H1 (cell line): ENCODE measurements around the gene DCAF4.

Experiments
- CTCF ChIP-seq, 3 experiments: IDR thresholded peaks; 1 replicate in 2 of 3; 2 replicates in 1 of 3; pipeline versions ENCODE4 v1.5.1 to v1.6.1; 2011; ENCODE audit warnings: low read length in 3 of 3, mild to moderate bottlenecking in 3 of 3, inconsistent platforms in 2 of 3, low read depth in 1 of 3, moderate library complexity in 1 of 3; ENCODE audit not compliant: insufficient read depth in 1 of 3; ENCODE audit errors: control extremely low read depth in 1 of 3
- EZH2 ChIP-seq: fragments of 200-600 bp; sonication (generic); IDR thresholded peaks from 2 replicates; pipeline ENCODE4 v1.7.1; 2012; ENCODE audit warnings: low read depth, mild to moderate bottlenecking, moderate library complexity, low read length, inconsistent platforms; ENCODE audit not compliant: severe bottlenecking
- FOSL1 ChIP-seq: IDR thresholded peaks from 2 replicates; pipeline ENCODE4 v1.6.1; 2011; ENCODE audit warnings: mild to moderate bottlenecking, low read depth, low read length, moderate library complexity; ENCODE audit not compliant: insufficient read depth
- HDAC2 ChIP-seq, 2 experiments: fragments of 300-600 bp in 1 of 2; sonication (generic) in 1 of 2; IDR thresholded peaks; 2 replicates each; pipeline ENCODE4 v1.6.1; 2011 to 2012; ENCODE audit warnings: low read depth in 2 of 2, low read length in 2 of 2, mild to moderate bottlenecking in 2 of 2, moderate library complexity in 2 of 2, borderline replicate concordance in 1 of 2, inconsistent platforms in 1 of 2
- JUND ChIP-seq: IDR thresholded peaks from 2 replicates; pipeline ENCODE4 v1.6.1; 2011; ENCODE audit warnings: mild to moderate bottlenecking, improper control_type of control experiment, low read length
- KDM1A ChIP-seq: fragments of 200-600, 300-600 bp; sonication (generic); IDR thresholded peaks from 2 replicates; pipeline ENCODE4 v1.7.1; 2016; ENCODE audit warnings: mild to moderate bottlenecking, low read length, borderline replicate concordance
- MAFK ChIP-seq: IDR thresholded peaks from 2 replicates; pipeline ENCODE4 v1.6.1; 2012; ENCODE audit warnings: low read depth, mild to moderate bottlenecking, improper control_type of control experiment, low read length
- POLR2A ChIP-seq, 2 experiments: IDR thresholded peaks; 1 replicate in 1 of 2; 2 replicates in 1 of 2; pipeline ENCODE4 v1.6.1; 2011; ENCODE audit warnings: low read depth in 2 of 2, low read length in 2 of 2, mild to moderate bottlenecking in 2 of 2; ENCODE audit errors: control extremely low read depth in 1 of 2
- RFX5 ChIP-seq: IDR thresholded peaks from 2 replicates; pipeline ENCODE4 v1.6.1; 2011; ENCODE audit warnings: low read depth, low read length, improper control_type of control experiment, borderline replicate concordance
- SIRT6 ChIP-seq: IDR thresholded peaks from one replicate; pipeline ENCODE4 v1.7.1; 2012; ENCODE audit warnings: low read length, inconsistent platforms
- SRF ChIP-seq: IDR thresholded peaks from 2 replicates; pipeline ENCODE4 v1.6.1; 2011; ENCODE audit warnings: mild to moderate bottlenecking, low read depth, low read length, moderate library complexity
- YY1 ChIP-seq: IDR thresholded peaks from 2 replicates; pipeline ENCODE4 v1.6.1; 2011; ENCODE audit warnings: low read depth, mild to moderate bottlenecking, low read length
- TF ChIP-seq, protein P1 (sequence below): IDR thresholded peaks from 2 replicates; pipeline ENCODE4 v1.6.1; 2012; ENCODE audit warnings: inconsistent platforms
- TF ChIP-seq, protein P2 (sequence below): IDR thresholded peaks from 2 replicates; pipeline ENCODE4 v1.6.1; 2011; ENCODE audit warnings: low read length, improper control_type of control experiment

- TF ChIP-seq CTCF (IDR thresholded peaks at IDR 0.05; ENCODE audit: control extremely low read depth in 1 of 3, insufficient read depth in 1 of 3, low read depth in 1 of 3, low read length in 3 of 3) (no peak), SIRT6 (no peak), POLR2A (IDR thresholded peaks at IDR 0.05; ENCODE audit: control extremely low read depth in 1 of 2, low read depth in 2 of 2, low read length in 2 of 2) (no peak), EZH2 (no peak), HDAC2 (IDR thresholded peaks at IDR 0.05; ENCODE audit: borderline replicate concordance in 1 of 2, low read depth in 2 of 2, low read length in 2 of 2) (no peak), RFX5 (no peak), YY1 (no peak), KDM1A (no peak), FOSL1 (no peak), JUND (no peak), MAFK (no peak), SRF (no peak)
- TF ChIP-seq, protein P1, sequence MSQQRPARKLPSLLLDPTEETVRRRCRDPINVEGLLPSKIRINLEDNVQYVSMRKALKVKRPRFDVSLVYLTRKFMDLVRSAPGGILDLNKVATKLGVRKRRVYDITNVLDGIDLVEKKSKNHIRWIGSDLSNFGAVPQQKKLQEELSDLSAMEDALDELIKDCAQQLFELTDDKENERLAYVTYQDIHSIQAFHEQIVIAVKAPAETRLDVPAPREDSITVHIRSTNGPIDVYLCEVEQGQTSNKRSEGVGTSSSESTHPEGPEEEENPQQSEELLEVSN: no peak
- TF ChIP-seq, protein P2, sequence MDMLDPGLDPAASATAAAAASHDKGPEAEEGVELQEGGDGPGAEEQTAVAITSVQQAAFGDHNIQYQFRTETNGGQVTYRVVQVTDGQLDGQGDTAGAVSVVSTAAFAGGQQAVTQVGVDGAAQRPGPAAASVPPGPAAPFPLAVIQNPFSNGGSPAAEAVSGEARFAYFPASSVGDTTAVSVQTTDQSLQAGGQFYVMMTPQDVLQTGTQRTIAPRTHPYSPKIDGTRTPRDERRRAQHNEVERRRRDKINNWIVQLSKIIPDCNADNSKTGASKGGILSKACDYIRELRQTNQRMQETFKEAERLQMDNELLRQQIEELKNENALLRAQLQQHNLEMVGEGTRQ: no peak
Observed at GRCh38 chr14:72957213-72957612, 30.9 kb downstream of the DCAF4 start.
